Upper lobe of right lung (tissue), 1 donor: ENCODE data around the gene SLMAP. TPM values are rescaled to one million over a fixed set of nuclear protein-coding genes. Genes with fewer than 3 reads are reported as not detected.

Experiments used
- ATAC-seq: fragments of 200-7000 bp; cut with Tn5 transposase; one replicate; pipeline ENCODE4 v1.9.1; 2020; ENCODE audit warnings: mild to moderate bottlenecking, moderate library complexity
- DNase-seq: peaks from one replicate; pipeline ENCODE4 v3.0.0-alpha.2; 2020
- H3K27ac ChIP-seq: fragments of 200-600 bp; one replicate; pipeline ENCODE4 v1.8.0; 2022
- H3K27me3 ChIP-seq: fragments of 200-600 bp; one replicate; pipeline ENCODE4 v1.8.0; 2022; ENCODE audit warnings: mild to moderate bottlenecking
- H3K36me3 ChIP-seq: fragments of 200-600 bp; one replicate; pipeline ENCODE4 v1.8.0; 2022
- H3K4me1 ChIP-seq: fragments of 200-600 bp; one replicate; pipeline ENCODE4 v1.8.0; 2022
- H3K4me3 ChIP-seq: fragments of 200-600 bp; one replicate; pipeline ENCODE4 v1.8.0; 2022; ENCODE audit warnings: mild to moderate bottlenecking
- H3K9me3 ChIP-seq: fragments of 200-600 bp; one replicate; pipeline ENCODE4 v1.8.0; 2022
- intact Hi-C: fragments of 100-400 bp; cut with DNase I; formaldehyde crosslinking; loops from one replicate; pipeline ENCODE4 v1.11.0; 2022
- total RNA-seq: library from RNA; stranded (reverse); fragmentation: NEBNext Ultra II Directional; extraction: Animal tissue kit (Norgen Biotek cat#: 25700); gene quantifications from one replicate; pipeline ENCODE4 v1.2.1, GENCODE V29; 2021
- TF ChIP-seq, protein P1 (sequence below): fragments of 200-600 bp; IDR thresholded peaks from one replicate; pipeline ENCODE4 v1.8.0; 2022; ENCODE audit warnings: antibody characterized with exemption
- donor health status: DM: no; HTN: yes; CAD: no; lungs with severe emphysema.

The SLMAP gene
- total RNA-seq, 1 donor from 2014 or later = 65.2 TPM

DNA sequence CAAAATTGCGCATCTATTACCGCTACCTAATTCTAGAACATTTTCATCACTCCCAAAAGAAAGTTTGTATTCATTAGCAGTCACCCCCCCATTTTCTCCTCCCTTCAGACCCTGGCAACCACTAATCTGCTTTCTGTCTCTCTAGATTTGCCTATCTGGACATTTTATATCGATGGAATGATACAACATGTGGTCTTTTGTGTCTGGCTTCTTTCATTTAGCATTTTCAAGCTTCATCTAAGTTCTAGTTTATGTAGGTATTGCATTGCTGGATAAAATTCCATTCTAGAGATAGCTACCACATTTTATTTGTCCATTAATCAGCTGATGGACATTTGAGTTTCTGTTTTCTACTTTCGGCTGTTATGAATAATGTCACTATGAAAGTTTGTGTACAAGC, 38.4 kb downstream of the SLMAP start:
- Histone ChIP-seq H3K27ac (no peak overlapping the region), H3K27me3 (no peaks in the 10 kb centered on the region), H3K4me1 (peaks cover 6% of the 10 kb centered on the region), H3K36me3 (no peaks in the 10 kb centered on the region), H3K4me3 (no peak overlapping the region), H3K9me3 (no peaks in the 10 kb centered on the region)
- TF ChIP-seq, protein P1, sequence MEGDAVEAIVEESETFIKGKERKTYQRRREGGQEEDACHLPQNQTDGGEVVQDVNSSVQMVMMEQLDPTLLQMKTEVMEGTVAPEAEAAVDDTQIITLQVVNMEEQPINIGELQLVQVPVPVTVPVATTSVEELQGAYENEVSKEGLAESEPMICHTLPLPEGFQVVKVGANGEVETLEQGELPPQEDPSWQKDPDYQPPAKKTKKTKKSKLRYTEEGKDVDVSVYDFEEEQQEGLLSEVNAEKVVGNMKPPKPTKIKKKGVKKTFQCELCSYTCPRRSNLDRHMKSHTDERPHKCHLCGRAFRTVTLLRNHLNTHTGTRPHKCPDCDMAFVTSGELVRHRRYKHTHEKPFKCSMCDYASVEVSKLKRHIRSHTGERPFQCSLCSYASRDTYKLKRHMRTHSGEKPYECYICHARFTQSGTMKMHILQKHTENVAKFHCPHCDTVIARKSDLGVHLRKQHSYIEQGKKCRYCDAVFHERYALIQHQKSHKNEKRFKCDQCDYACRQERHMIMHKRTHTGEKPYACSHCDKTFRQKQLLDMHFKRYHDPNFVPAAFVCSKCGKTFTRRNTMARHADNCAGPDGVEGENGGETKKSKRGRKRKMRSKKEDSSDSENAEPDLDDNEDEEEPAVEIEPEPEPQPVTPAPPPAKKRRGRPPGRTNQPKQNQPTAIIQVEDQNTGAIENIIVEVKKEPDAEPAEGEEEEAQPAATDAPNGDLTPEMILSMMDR = no peak
- DNase-seq (no peak), ATAC-seq (no peak)
- intact Hi-C loops = no loop called here

DNA sequence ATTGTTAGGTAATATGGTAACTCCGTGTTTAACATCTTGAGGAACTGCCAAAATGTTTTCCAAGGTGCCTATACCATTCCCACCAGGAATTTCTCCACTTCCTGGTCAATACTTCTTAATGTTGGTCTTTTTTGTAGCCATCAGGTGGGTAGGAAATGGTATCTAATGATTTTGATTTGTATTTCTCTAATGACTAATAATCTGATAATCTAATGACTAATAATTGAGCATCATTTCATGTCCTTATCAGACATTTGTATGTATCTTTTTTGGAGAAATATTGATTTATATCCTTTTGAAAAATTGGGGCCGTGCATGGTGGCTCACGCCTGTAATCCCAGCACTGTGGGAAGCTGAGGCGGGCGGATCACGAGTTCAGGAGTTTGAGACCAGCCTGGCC, 38.8 kb downstream of the SLMAP start:
- intact Hi-C loops = no loop called here
- Histone ChIP-seq H3K4me1 (peaks cover 6% of the 10 kb centered on the region), H3K4me3 (no peak overlapping the region), H3K9me3 (no peaks in the 10 kb centered on the region), H3K27me3 (no peaks in the 10 kb centered on the region), H3K27ac (no peak overlapping the region), H3K36me3 (no peaks in the 10 kb centered on the region)
- TF ChIP-seq, protein P1 = no peak
- ATAC-seq (no peak), DNase-seq (no peak)

DNA sequence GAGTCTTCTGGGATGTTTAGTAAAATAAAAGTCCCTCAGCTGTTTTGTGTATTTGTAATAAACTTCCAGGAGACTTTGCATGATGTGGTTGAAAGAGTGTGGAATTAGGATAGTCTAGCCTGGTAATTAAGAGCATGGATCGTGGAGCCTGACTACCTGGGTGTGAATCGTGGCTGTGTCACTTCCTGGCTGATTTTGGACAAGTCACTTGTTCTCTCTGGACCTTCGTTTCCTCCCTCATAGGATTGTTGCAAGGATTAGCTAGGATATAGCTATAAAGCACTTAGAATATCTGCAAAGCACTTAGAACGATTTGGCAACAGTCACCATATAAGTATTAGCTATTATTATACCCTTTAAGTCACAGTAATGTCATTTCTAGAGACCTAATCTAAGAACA, 40.2 kb downstream of the SLMAP start:
- intact Hi-C loops = no loop called here
- Histone ChIP-seq H3K4me3 (no peak overlapping the region), H3K27me3 (no peaks in the 10 kb centered on the region), H3K9me3 (no peaks in the 10 kb centered on the region), H3K36me3 (no peaks in the 10 kb centered on the region), H3K27ac (no peak overlapping the region), H3K4me1 (peaks cover 6% of the 10 kb centered on the region)
- DNase-seq (no peak), ATAC-seq (no peak)
- TF ChIP-seq, protein P1 = no peak

DNA sequence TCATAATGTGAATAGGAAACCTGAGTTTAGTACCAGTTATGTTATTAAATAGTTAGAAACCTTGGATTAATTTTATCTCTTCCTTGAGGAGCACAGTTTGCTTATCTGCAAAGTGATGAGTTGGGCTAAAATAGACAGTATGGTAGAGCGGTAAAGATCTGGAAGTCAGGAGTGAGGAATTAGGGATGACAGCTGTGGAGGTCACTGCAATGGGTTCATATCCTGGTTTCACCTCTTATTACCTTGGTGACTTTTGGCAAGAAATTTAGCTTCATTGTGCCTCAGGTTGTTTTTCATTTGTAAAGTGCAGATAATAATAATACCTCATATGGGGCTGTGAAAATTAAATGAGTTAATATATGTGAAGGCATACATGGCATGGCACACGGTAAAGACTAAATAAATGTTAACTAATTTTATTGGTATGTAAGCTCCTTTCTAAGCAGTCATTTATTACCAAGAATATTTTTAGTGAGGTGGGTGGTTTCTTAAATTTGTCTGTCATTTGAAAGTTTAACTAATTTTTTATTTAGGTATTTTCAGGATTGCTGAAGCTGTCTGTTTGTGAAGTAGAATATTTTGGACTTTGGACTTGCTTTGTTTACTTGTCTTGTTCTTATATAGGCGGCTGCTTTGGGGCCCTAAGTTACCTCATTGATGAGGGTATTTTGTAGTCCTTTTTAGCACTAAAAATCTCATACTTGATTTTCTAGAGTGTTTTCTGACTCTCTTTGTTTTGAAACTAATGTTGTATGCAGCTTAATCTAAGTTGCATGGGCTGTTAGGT, 41.8 kb downstream of the SLMAP start:
- TF ChIP-seq, protein P1 = no peak
- Histone ChIP-seq H3K4me1 (peaks cover 9% of the 10 kb centered on the region), H3K36me3 (no peaks in the 10 kb centered on the region), H3K9me3 (no peaks in the 10 kb centered on the region), H3K27me3 (no peaks in the 10 kb centered on the region), H3K4me3 (no peak overlapping the region), H3K27ac (no peak overlapping the region)
- intact Hi-C loops = no loop called here
- DNase-seq (no peak), ATAC-seq (no peak)

DNA sequence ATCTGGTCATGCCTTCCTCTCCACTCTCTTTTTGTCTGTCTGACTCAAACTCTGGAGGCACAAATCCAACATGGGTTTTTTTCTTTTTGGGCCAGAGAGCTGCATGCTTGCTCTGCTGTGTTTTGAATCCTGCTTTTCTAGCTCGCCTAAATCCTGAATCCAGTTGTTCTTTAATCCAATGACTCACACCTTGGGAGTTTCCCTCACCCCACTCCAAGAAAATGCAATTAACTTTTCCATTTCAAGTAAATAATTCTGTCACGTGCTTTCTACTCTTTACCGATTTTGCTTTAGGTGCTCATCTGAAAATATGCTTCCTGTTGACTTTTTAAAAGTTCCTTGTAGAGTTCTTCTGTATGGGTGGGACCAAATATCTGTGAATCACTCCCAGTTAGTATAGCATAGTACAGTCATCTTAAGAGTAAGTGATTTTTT, 47.6 kb downstream of the SLMAP start:
- H3K4me3 ChIP-seq = no peak overlapping the region
- H3K27ac ChIP-seq = no peak overlapping the region
- intact Hi-C loops = no loop called here
- TF ChIP-seq, protein P1 = no peak
- H3K9me3 ChIP-seq = no peaks in the 10 kb centered on the region
- ATAC-seq = peak; percentile 83
- H3K27me3 ChIP-seq = no peaks in the 10 kb centered on the region
- no peak for DNase-seq
- peaks cover 18% of the 10 kb centered on the region for H3K4me1 ChIP-seq
- no peaks in the 10 kb centered on the region for H3K36me3 ChIP-seq
